Ishikawa (cell line): ENCODE results near the gene ZNF423.

Experiments used
- CREB1 ChIP-seq: IDR thresholded peaks from 2 replicates; pipeline ENCODE4 v1.6.1; 2012; ENCODE audit warnings: low read depth
- EP300 ChIP-seq: IDR thresholded peaks from 2 replicates; pipeline ENCODE4 v1.6.1; 2012; ENCODE audit warnings: borderline replicate concordance
- FOXM1 ChIP-seq: IDR thresholded peaks from 2 replicates; pipeline ENCODE4 v1.6.1; 2012; ENCODE audit warnings: low read depth, borderline replicate concordance
- NFIC ChIP-seq: IDR thresholded peaks from 2 replicates; pipeline ENCODE4 v1.6.1; 2012
- RAD21 ChIP-seq: IDR thresholded peaks from 2 replicates; pipeline ENCODE4 v1.6.1; 2012; ENCODE audit warnings: low read depth
- TAF1 ChIP-seq: IDR thresholded peaks from 2 replicates; pipeline ENCODE4 v1.6.1; 2012; ENCODE audit warnings: low read depth, mild to moderate bottlenecking
- TCF12 ChIP-seq: IDR thresholded peaks from 2 replicates; pipeline ENCODE4 v1.6.1; 2012; ENCODE audit warnings: low read depth
- YY1 ChIP-seq: IDR thresholded peaks from 2 replicates; pipeline ENCODE4 v1.6.1; 2012; ENCODE audit warnings: low read depth
- TF ChIP-seq, protein P1 (sequence below): IDR thresholded peaks from 2 replicates; pipeline ENCODE4 v1.6.1; 2012
- TF ChIP-seq, protein P2 (sequence below): IDR thresholded peaks from 2 replicates; pipeline ENCODE4 v1.6.1; 2012
- TF ChIP-seq, protein P3 (sequence below): IDR thresholded peaks from 2 replicates; pipeline ENCODE4 v1.6.1; 2012; ENCODE audit warnings: low read depth, mild to moderate bottlenecking

DNA sequence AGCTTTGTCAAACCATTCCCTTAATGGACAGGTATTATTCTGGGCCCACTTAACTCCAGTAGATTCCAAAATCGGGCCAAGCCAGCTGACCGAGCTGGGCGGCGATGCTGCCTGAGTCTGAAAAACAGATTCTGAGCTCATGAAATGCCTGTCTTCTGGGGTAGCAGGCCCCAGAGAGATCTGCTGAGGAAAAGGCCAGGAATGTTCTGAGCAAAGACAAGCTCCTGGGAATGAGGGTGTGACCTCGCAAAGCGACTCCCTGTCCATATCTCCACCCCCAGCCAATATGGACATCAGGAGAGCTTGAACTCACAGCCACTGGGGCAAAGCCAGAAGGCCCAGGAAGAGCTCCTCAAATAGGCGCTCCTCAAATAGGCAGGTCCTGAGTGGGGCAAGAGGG, 23.7 kb downstream of the ZNF423 start:
- TF ChIP-seq, protein P1, sequence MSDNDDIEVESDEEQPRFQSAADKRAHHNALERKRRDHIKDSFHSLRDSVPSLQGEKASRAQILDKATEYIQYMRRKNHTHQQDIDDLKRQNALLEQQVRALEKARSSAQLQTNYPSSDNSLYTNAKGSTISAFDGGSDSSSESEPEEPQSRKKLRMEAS = no peak
- TF ChIP-seq RAD21 (no peak), EP300 (no peak), YY1 (no peak), FOXM1 (no peak), TCF12 (no peak), CREB1 (no peak), TAF1 (no peak), NFIC (no peak)
- TF ChIP-seq, protein P2, sequence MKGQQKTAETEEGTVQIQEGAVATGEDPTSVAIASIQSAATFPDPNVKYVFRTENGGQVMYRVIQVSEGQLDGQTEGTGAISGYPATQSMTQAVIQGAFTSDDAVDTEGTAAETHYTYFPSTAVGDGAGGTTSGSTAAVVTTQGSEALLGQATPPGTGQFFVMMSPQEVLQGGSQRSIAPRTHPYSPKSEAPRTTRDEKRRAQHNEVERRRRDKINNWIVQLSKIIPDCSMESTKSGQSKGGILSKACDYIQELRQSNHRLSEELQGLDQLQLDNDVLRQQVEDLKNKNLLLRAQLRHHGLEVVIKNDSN = no peak
- TF ChIP-seq, protein P3, sequence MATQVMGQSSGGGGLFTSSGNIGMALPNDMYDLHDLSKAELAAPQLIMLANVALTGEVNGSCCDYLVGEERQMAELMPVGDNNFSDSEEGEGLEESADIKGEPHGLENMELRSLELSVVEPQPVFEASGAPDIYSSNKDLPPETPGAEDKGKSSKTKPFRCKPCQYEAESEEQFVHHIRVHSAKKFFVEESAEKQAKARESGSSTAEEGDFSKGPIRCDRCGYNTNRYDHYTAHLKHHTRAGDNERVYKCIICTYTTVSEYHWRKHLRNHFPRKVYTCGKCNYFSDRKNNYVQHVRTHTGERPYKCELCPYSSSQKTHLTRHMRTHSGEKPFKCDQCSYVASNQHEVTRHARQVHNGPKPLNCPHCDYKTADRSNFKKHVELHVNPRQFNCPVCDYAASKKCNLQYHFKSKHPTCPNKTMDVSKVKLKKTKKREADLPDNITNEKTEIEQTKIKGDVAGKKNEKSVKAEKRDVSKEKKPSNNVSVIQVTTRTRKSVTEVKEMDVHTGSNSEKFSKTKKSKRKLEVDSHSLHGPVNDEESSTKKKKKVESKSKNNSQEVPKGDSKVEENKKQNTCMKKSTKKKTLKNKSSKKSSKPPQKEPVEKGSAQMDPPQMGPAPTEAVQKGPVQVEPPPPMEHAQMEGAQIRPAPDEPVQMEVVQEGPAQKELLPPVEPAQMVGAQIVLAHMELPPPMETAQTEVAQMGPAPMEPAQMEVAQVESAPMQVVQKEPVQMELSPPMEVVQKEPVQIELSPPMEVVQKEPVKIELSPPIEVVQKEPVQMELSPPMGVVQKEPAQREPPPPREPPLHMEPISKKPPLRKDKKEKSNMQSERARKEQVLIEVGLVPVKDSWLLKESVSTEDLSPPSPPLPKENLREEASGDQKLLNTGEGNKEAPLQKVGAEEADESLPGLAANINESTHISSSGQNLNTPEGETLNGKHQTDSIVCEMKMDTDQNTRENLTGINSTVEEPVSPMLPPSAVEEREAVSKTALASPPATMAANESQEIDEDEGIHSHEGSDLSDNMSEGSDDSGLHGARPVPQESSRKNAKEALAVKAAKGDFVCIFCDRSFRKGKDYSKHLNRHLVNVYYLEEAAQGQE = no peak
